Brain pericyte (primary cell): Measurements from ENCODE around the gene CAMSAP1.

Source experiments
- DNase-seq: peaks from one replicate; pipeline ENCODE4 v3.0.0-alpha.2; 2012; ENCODE audit warnings: low read depth, low spot score

CAMSAP1 gene

DNA sequence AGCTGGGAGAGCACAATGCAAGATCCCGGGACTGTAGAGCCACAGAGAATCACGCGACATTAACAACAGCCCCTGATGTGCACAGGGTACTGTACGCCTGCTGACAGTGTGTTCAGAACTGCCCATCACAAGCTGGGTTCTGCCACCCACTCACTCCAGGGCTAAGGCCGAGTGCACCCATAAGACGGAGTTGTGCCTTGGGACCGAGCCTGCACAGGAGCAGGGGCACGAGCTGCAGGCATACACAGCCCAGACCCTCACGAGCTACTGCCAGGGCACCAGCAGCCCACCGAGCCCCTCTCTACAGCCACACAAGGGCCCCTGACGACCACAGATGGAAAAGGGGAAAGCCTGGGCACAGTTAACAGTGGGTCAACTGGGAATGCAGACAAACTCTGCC, 67.8 kb downstream of the CAMSAP1 start:
- DNase-seq, result no peak

DNA sequence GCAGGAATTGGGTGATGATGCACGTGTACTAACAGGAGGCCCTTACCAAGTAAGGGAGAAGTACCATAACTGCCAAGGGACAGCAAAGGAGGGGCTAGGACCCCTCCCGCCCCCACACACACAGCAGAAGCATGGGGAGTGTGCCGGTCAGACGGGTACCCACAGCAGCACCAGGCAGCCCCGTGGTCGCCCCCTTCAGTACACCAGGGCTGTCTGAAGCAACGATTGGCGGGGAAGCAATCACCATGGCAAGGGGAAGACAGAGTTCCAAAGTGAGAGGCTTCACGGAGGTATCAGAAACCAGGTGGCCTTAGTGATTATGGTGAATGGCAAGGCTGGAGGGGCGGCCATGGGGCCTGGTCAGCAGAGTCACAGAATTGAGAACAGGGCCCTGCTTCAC, 72.2 kb downstream of the CAMSAP1 start:
- DNase-seq, result no peak

DNA sequence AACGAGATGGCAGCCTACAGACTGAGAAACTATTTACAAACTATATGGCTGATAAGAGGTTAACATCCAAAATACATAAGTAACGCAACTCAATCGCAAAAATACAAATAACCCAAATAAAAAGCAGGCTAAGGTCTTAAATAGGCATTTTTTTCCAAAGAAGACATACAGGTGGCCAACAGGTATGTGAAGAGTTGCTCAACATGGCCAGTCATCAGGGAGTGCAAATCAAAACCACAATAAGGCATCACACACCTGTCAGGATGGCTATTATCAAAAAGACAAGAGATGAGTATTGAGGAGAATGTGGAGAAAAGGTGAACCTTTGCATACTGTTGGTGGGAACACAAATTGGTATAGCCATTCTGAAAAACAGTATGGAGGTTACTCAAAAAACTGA, 73.5 kb downstream of the CAMSAP1 start:
- no peak for DNase-seq

DNA sequence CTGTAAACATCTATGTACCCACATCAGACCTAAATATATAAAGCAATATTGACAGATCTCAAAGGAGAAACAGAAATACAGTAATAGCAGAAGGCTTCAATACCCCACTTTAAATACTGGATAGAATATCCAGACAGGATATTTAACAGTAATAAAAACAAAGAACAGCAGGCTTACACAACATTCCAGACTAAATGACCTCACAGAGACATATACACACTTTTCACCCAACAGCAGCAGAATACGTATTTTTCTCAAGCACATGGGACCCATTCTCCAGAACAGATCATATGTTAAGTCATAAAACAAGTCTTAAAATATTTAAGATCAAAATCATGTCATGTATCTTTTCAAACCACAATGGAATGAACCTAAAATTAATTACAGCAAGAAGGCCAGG, 76.8 kb downstream of the CAMSAP1 start:
- no peak for DNase-seq

DNA sequence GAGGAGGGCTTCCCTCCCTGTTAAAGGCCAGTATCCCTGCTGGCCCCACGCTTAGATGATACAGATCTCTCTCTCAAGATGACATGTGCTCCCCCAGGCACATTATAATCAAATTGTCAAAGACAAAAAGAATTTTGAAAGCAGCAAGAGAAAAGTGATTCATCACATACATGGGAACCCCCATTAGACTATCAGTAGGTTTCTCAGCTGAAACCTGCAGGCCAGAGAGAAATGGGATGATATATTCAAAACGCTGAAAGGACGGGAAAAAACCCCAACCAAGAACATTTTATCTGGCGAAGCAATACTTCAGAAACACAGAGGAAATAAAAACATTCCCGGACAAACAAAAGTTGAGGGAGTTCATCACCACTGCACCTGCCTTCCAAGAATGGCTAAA, 78.7 kb downstream of the CAMSAP1 start:
- DNase-seq, result no peak

DNA sequence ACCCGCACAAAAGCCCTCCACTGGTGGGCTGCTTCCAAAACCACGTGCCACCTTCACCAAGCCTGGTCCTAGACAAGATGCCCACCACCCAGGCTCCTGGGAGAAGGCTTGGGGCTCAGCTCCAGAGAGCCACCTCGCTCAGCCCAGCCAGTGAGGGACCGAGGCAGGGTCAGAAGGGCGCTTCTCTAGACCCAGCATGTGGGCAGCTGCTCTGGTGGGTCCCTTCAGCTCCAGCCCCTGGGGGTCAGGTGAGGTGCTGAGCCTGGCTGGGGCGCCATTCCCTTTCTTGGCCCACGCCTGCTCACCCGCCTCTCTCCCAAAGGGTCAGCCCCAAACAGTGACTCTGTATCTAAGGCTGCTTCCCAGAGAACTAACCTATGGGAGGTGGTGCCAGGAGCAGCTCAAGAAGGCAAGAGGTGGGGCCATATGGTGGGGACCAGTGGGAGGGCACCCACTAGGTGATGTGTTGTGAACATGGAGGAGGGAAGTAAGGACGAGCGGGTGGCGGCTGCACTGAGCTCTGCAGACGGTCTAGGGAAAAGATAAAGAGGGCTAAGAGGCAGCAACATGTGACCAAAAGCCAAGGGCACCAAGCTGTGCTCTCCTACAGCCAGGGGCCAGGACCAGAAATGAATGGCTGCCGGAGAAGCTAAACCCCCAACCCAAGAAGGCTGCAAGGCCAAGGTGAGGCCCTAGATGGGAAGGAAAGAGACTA, 79.3 kb downstream of the CAMSAP1 start:
- no peak for DNase-seq

DNA sequence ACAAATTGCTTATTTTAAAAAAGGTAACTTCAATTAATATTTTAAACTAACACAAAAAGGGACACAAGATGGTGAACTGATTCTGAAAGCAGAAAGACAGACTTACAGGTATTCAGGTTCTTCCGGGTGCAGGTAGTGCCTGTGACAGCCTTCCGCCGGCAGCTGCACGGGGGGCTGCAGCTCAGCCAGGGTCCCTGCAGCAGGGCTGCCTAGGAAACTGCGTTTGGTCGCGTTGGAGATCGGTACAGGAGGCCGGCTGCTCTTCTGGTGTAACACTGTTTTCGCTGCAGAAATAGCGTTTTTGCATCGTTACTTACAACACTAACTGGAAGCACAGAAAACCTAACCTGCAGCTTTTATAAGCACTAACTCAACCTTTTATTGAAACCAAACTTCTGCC, 80.0 kb downstream of the CAMSAP1 start:
- no peak for DNase-seq

DNA sequence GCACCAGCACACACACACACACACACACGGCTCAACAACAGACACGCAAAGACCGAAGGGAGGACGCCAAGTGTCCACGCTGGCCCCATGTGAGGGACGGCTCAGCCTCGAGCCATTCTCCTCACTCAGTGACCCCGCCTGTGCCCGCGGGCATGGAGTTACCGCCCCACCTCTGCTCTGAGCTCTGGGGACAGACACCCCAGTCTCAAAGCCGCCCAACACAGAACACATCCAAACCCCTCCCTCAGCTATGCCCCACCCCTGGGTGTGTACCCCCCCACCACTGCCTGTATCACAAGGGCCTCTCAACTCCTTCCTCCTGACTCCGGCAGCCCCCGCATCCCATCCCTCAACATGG, 81.2 kb downstream of the CAMSAP1 start:
- no peak for DNase-seq

DNA sequence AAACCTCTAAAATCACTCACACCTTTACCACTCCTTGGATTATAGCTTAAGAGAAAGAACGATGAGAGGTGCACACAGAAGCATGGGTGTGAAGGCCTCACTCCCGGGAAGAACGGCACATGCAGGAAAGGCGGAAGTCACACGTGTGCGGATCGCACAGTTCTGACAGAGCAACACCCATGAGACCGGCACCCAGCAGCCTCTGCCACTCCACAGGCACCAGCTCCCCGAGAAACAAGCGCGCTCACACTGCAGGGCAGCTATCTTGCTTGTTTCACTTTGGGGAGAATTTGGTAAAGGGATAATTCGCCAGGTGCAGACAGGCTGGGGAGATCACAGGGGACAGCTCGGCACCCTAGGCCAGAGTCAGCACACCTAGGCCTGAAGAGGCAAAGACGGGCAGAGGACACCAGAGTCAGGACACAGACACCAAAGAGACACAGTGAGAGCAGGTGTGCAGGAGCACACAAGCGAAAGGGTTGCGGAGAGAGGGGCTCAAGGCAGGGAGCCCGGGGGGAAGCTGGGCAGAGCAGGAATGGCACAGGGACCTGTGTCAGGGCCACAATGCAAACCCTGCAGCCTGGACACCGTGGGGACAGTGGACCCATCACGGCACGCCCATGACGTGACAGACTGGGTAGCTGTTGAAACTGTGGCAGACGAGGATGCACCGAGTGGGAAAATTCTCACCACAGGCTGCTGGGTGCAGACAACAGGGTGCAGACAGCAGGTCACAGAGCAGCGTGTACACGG, 81.7 kb downstream of the CAMSAP1 start:
- DNase-seq, result no peak

DNA sequence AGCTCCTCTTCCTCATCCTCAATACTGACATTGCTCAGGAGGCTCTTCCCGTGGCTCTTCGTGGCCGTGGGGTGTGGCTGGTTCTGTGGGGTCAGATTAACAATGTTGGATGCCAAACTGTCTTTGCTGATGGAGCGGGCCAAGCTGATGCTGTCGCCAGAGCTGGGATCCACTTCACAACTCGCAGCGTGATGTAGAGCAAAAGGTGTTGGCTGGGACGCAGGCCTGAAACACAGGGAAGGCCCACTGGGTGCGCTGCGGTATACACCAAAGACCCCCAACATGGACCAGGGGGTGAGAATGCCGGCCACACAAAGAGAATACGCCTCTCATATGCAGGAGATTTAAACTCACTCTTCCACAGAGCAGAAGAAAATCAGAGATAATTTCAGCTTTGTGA, 84.3 kb downstream of the CAMSAP1 start:
- DNase-seq, result no peak

DNA sequence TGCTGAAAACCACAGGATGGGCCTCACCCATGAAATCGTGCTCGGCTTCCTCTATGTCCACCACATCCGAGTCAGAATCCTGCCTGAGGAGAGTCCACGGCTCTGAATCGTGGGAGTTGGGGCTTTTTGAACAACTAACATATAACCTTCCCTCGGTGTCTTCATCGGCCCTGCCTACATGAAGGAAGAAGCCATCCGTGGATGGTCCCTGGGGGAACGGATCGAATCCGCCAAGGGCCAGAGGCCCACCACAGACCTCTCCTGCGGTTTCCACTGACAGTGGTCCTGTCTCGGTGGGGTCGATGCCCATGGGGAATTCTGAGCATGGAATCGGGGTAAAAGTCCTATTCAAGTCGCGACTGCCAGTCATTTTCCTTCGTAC, 85.0 kb downstream of the CAMSAP1 start:
- no peak for DNase-seq

DNA sequence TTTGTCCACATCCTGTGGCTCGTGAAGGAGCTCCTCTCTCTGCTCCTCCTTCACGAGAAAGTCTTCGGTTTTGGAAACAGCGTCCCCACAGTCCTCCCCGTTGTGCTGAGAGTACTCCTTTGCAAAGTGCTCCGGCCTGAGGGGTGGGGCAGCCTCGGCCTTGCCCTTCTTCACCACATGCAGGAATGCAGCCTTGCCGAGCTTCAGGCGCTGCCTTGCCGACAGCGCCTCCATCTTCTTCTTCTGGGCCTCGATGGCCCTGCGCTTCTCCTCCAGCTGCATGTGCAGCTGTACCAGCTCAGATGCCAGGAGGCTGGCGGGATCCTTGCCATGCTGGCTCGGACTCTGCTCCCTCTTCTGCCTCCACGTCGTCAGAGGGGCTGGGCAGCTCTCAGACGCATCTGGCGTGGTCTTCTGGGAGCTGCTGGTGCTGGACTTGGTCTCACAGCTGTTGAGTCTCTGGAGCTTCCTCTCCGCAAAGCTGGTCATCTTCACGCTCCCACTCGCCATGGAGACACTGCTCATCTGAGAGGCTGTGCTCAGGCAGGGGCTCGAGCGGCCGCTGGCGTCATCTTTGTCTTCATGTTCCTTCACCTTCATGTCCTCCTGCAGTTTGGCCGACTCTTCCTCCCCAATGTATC, 85.5 kb downstream of the CAMSAP1 start:
- no peak for DNase-seq

DNA sequence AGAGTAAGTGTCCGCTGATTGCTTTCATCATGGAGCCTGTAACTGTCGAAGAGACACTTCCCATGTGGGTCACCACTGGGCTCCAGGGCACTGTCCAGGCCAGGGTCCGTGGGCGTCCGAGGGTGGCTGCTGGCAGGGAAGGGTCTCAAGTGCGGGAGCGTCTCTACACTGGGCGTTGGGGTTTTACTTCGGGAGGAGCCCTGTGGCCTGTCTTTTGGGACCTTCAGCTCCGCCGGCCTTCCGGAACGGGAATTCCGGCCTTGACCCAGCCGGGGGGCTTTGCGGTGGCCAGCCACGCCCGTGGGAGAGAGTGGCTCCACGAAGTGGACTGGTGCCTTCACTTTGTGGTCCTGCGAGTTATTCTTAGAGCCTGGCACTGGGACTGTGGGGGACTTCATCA, 86.2 kb downstream of the CAMSAP1 start:
- DNase-seq, result no peak

DNA sequence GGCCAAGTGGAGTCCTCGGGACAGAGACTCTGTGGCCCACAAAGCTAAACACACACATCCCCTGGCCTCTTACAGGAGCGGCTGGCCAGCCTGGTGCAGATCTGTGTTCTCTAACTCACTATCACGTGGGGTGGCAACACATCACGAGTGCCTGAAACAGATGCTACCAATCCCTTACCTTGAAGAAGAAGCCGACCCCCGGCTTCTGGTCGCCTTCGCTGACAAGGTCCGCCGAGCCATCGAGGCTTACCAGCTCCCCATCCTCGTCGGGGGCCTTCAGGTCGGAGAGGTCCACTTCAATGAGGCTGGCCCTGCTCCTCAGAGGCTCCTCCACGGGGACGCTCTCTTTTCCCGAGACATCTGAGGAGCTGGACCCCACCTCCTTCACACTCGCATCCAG, 86.7 kb downstream of the CAMSAP1 start:
- no peak for DNase-seq

DNA sequence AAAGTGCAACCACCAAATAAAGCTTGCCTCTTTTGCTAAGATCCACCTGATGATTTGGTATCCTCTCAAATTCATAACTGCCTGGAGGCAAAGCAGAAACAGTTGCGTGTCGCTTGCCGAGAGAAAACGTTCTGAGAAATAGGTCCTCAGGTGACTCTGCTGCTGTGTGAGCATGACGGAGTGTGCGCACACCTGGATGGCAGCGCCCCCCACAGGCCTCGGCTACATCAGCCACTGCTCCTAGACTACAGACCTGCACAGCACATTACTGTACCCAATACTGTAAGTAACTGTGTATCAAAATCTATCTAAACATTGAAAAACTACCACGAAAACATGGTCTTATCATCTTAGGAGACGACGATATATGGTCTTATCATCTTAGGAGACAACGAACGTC, 87.4 kb downstream of the CAMSAP1 start:
- no peak for DNase-seq

DNA sequence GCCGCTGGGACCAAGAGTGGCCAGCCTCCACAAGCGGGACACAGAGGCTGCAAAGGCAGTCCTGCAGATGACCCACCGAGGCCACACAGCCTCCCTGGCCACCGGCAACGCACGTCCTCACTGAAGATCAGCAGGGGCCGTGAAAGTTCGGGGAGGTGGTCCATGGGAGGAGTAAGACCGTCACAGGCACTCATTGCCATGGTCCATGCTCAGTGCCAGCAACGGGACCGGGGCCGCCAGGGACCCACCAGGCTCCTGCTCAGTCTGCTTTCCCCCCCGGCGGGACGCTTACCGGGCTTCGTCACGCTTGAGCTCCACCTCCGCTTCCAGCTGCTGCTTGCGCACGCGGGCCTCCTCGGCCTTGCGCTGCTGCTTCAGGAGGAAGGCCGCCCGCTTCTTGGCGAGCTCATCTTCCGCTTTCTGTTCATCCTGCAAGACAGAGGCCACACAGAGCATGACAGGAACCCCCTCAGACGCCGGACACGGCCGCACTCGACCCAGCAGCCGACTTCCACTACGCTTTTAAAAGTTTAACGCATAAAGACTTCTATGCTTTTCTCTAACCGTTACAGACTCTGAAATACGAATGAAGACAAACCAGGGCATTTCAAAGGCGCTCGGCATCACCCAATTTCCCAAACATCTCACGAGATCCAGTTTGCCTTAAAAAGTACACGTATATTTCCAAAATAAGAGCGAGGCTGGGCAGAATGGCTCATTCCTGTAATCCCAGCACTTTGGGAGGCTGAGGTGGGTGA, 88.4 kb downstream of the CAMSAP1 start:
- no peak for DNase-seq

DNA sequence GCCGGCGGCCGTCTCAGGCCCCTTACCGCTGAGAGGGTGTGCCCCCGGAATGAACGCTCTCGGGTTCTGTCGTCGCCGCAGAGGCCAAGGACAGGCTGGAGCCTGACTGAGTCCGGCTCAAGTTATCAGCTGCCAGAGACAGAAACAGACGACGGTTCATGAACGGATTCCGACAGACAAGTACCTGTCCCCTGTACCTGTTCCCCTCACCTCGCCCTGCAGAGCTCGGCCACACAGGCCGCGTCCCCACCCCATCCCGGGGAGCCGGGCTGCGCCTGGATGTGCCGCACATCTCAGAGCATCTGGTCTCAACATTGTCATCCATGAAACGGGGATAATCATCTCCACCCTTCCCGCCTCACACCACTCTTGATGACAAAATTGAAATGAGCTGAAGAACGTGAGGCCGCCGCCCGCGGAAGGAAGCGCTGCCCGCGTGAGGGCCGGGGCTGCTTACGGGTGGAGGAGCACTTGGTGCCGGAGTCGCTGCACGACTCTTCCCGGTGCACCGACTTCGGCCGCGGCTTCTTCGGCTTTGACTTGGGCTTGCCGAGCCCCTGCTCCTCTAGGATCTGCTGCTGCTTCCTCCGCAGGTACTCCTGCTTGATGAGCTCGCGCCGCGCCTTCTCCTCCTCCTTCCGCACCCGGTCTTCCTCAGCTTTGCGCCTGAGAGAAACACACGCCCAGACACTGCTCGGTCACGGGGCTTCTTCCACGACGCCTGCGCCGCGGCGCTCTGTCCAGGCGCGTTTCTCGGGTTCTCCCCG, 89.2 kb downstream of the CAMSAP1 start:
- no peak for DNase-seq

DNA sequence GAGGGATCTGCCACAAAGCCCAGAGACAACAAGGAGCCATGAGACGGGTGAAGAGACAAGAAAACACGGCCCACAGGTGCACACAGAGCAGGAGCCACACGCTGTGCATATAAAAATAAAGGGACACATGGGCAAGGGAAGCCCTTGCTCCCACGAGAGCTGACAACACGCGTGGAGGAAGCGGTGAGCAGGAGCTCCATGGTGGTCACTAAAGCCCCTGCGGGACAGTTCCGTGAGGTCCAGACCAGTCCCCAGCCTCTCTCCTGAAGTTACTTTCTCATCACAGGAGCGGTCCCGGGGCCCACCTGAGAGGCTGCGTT, 90.7 kb downstream of the CAMSAP1 start:
- DNase-seq, result no peak

DNA sequence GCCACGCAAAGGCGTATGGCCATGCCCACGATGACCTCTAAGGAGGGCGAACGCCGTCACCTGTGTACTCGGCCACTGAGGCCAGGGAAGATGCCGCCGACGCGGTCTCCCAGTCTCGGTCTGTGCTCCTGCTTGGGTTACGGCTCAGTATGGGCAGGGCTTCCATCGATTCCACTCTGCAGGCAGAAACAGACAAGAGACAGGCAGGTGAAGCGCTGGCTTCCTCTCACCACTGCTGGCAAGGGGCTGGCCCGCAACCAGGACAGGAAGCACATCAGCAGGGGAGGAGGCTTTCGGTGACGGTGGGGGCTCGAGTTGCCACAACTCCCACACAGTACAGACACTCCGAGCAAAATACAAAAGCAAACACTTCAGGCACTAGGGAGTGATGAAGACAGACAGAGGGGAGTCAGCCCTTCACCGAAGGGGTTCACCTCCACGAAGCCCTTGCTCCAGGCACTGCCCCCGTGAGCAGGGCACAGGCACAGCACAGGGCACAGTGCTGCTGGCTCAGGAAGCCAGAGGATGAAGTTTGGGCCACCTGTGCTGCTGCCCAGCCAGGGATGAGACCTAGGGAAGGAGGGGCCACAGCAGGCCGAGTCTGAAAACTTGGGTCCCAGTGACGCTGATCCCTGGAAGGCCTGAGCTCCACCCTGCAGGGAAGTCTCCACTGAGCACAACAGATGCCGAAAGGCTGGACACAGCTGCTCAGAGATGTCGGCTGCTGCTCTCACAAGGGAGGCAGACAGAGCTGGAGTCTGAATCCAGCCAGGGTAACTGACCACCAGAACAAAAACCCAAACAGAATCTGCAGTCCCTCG, 91.3 kb downstream of the CAMSAP1 start:
- DNase-seq, result no peak

DNA sequence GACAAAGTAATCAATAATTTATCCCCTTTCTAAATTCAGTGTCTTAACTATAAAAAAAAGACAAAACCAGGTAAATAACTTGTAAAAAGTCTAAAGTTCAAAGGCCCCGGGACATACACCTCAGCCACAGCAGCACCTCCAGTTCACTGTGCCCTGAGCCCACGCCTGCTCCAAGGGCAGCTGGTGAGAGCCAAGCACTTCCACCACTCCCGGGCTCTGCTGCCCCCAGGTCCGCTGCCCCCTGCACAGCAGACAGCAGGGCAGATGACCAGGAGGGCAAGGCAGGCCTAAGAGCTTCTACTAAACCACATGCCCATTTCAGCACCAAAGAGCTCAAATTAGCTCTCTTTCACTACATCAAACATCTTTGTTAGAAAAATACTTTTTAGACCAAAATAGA, 91.9 kb downstream of the CAMSAP1 start:
- DNase-seq, result no peak
